Mesenchymal stem cell (in vitro differentiated cells and primary cell): Measurements from ENCODE around the gene ABCA1.
A peak's percentile ranks its signal among the peaks of the same experiment; 100 is the strongest.

Source experiments
- DNase-seq: peaks from one replicate; pipeline ENCODE4 v3.0.0-alpha.2; 2013
- H2AFZ ChIP-seq: one replicate; pipeline ENCODE4 v1.6.1; 2013; ENCODE audit warnings: low read depth, mild to moderate bottlenecking, control low read depth, inconsistent platforms, low read length, moderate library complexity
- H2AK5ac ChIP-seq: 2 replicates; pipeline ENCODE4 v1.6.1; 2013; ENCODE audit warnings: low read length, moderate library complexity, mild to moderate bottlenecking, inconsistent platforms; ENCODE audit not compliant: severe bottlenecking
- H2BK120ac ChIP-seq: one replicate; pipeline ENCODE4 v1.6.1; 2013; ENCODE audit warnings: low read depth, mild to moderate bottlenecking, inconsistent platforms, low read length, moderate library complexity
- H2BK12ac ChIP-seq, 2 experiments: one replicate each; pipeline ENCODE4 v1.6.1; 2013; ENCODE audit warnings: inconsistent platforms in 2 of 2, low read length in 2 of 2, mild to moderate bottlenecking in 2 of 2, moderate library complexity in 2 of 2, control low read depth in 1 of 2
- H2BK15ac ChIP-seq: one replicate; pipeline ENCODE4 v1.6.1; 2013; ENCODE audit warnings: mild to moderate bottlenecking, low read depth, inconsistent platforms; ENCODE audit not compliant: poor library complexity, severe bottlenecking
- H2BK5ac ChIP-seq: 2 replicates; pipeline ENCODE4 v1.6.1; 2013; ENCODE audit warnings: low read depth, mild to moderate bottlenecking, low read length, control low read depth, inconsistent platforms; ENCODE audit not compliant: poor library complexity, severe bottlenecking
- H3K14ac ChIP-seq, 2 experiments: one replicate each; pipeline ENCODE4 v1.6.1; 2013; ENCODE audit warnings: inconsistent platforms in 2 of 2, low read length in 2 of 2, control low read depth in 1 of 2, mild to moderate bottlenecking in 1 of 2, moderate library complexity in 1 of 2
- H3K18ac ChIP-seq, 2 experiments: one replicate each; pipeline ENCODE4 v1.6.1; 2013; ENCODE audit warnings: inconsistent platforms in 2 of 2, low read length in 2 of 2, control low read depth in 1 of 2, low read depth in 1 of 2, mild to moderate bottlenecking in 1 of 2
- H3K23ac ChIP-seq, 2 experiments: one replicate each; pipeline ENCODE4 v1.6.1; 2013; ENCODE audit warnings: inconsistent platforms in 2 of 2, low read length in 2 of 2, mild to moderate bottlenecking in 2 of 2, moderate library complexity in 2 of 2, control low read depth in 1 of 2
- H3K27ac ChIP-seq: 2 replicates; pipeline ENCODE4 v1.5.1; 2013; ENCODE audit warnings: mild to moderate bottlenecking, moderate library complexity, low read length, control low read depth, inconsistent platforms; ENCODE audit not compliant: poor library complexity, severe bottlenecking
- H3K27me3 ChIP-seq, 2 experiments: 2 replicates each; pipeline versions ENCODE4 v1.6.1 to v1.7.0; 2013; ENCODE audit warnings: low read length in 2 of 2, mild to moderate bottlenecking in 2 of 2, moderate library complexity in 2 of 2, control low read depth in 1 of 2, inconsistent platforms in 1 of 2; ENCODE audit not compliant: control insufficient read depth in 1 of 2, insufficient read depth in 1 of 2
- H3K36me3 ChIP-seq, 2 experiments: 2 replicates each; pipeline versions ENCODE4 v1.6.1 to v1.7.0; 2013; ENCODE audit warnings: low read length in 2 of 2, control low read depth in 1 of 2, inconsistent platforms in 1 of 2, low read depth in 1 of 2, mild to moderate bottlenecking in 1 of 2; ENCODE audit not compliant: insufficient read depth in 2 of 2, control insufficient read depth in 1 of 2
- H3K4ac ChIP-seq, 2 experiments: one replicate each; pipeline ENCODE4 v1.6.1; 2013; ENCODE audit warnings: inconsistent platforms in 2 of 2, low read length in 2 of 2, mild to moderate bottlenecking in 2 of 2, moderate library complexity in 2 of 2, control low read depth in 1 of 2, low read depth in 1 of 2
- H3K4me1 ChIP-seq: 2 replicates; pipeline ENCODE4 v1.6.1; 2013; ENCODE audit warnings: low read depth, low read length, control low read depth; ENCODE audit not compliant: control insufficient read depth, insufficient read depth
- H3K4me2 ChIP-seq: 2 replicates; pipeline ENCODE4 v1.6.1; 2013; ENCODE audit warnings: low read length, mild to moderate bottlenecking, inconsistent platforms; ENCODE audit not compliant: poor library complexity, severe bottlenecking
- H3K4me3 ChIP-seq, 2 experiments: 2 replicates each; pipeline versions ENCODE4 v1.5.1 to v1.7.0; 2013; ENCODE audit warnings: low read length in 2 of 2, mild to moderate bottlenecking in 2 of 2, control low read depth in 1 of 2, low read depth in 1 of 2; ENCODE audit not compliant: insufficient read depth in 1 of 2
- H3K79me1 ChIP-seq: replicated peaks from 2 replicates; pipeline ENCODE4 v1.6.1; 2013; ENCODE audit warnings: mild to moderate bottlenecking, control low read depth, low read length, inconsistent platforms; ENCODE audit not compliant: poor library complexity, severe bottlenecking
- H3K9ac ChIP-seq: 2 replicates; pipeline ENCODE4 v1.7.0; 2013; ENCODE audit warnings: mild to moderate bottlenecking, low read length, moderate library complexity
- H3K9me3 ChIP-seq: 2 replicates; pipeline ENCODE4 v1.7.0; 2013; ENCODE audit warnings: mild to moderate bottlenecking, low read length; ENCODE audit not compliant: control insufficient read depth
- H4K8ac ChIP-seq: one replicate; pipeline ENCODE4 v1.6.1; 2013; ENCODE audit warnings: inconsistent platforms, mild to moderate bottlenecking, low read length, moderate library complexity
- H4K91ac ChIP-seq: one replicate; pipeline ENCODE4 v1.6.1; 2013; ENCODE audit warnings: mild to moderate bottlenecking, low read length, inconsistent platforms
- WGBS: methylation state at CpG from one replicate; pipeline ENCODE4 v1.1.7; 2013; ENCODE audit warnings: mixed read lengths; 5-methylcytosine and 5-hydroxymethylcytosine counted together

Gene ABCA1

DNA sequence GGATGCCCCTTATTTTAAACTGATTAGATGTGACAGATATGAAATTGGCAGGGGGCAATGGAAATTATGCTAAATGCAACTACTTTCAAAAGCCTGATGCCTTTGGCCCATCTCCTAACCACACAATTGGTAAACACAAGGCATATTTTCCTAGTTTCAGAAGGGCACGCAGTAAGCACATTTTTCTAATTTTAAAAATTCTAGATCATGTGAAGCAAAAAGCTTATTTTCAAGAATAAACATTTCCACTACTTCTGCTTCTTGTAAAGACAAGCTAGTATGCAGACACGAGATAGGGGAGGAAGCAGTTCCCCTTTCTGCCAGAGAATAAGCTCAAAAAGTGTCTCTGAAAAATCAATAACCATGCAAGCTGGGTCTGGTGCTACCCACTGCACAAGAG lies 67.7 kb downstream of the ABCA1 start:
- Histone ChIP-seq H4K8ac (no peak overlapping the region), H3K9me3 (no peaks in the 10 kb centered on the region), H2AFZ (no peak overlapping the region), H3K4me2 (no peak overlapping the region), H3K27ac (no peak overlapping the region), H2BK12ac (no peak overlapping the region), H3K4me3 (no peak overlapping the region), H3K79me1 (no peaks in the 10 kb centered on the region), H3K18ac (no peak overlapping the region), H3K23ac (no peak overlapping the region), H3K14ac (no peak overlapping the region), H3K9ac (no peak overlapping the region), H3K4ac (no peak overlapping the region), H2BK120ac (no peak overlapping the region), H2BK5ac (no peak overlapping the region), H2AK5ac (no peak overlapping the region), H3K27me3 (no peaks in the 10 kb centered on the region), H3K36me3 (peaks cover 0 to 33% of the 10 kb centered on the region in 2 experiments), H4K91ac (no peak overlapping the region), H2BK15ac (no peak overlapping the region), H3K4me1 (no peaks in the 10 kb centered on the region)
- WGBS = 69% methylated on average over 1 of the region's 2 CpGs
- DNase-seq = no peak

DNA sequence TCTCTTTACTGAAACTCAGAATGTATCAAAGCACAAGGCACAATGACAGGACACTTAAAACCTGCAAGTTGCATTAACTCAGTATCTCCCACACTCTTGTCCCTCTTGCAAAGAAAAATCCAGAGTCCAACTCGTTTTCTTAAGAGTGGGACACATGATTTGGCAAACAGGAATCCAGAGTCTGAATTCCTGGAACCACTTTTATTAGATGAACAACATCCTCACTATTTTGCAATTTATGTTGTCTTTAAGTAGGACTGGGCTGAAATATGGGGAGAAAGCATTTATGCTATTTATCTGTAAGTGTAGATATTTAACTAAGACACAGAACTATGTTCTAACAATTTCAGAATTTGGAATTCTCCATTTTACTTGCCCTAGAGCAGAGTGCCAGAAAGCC lies 69.1 kb downstream of the ABCA1 start:
- H4K91ac ChIP-seq = no peak overlapping the region
- no peak overlapping the region for H3K14ac ChIP-seq
- no peaks in the 10 kb centered on the region for H3K27me3 ChIP-seq
- H2AFZ ChIP-seq = no peak overlapping the region
- H3K4me3 ChIP-seq = no peak overlapping the region
- DNase-seq = no peak
- H2BK15ac ChIP-seq = no peak overlapping the region
- 0% methylated on average over 1 of the region's 1 CpG for WGBS
- no peak overlapping the region for H3K4me2 ChIP-seq
- no peak overlapping the region for H3K23ac ChIP-seq
- no peak overlapping the region for H3K27ac ChIP-seq
- H3K18ac ChIP-seq = no peak overlapping the region
- no peak overlapping the region for H3K9ac ChIP-seq
- H3K4ac ChIP-seq = no peak overlapping the region
- H2BK12ac ChIP-seq = no peak overlapping the region
- no peak overlapping the region for H2BK5ac ChIP-seq
- H3K36me3 ChIP-seq = peaks cover 0 to 45% of the 10 kb centered on the region in 2 experiments
- H3K9me3 ChIP-seq = no peaks in the 10 kb centered on the region
- no peaks in the 10 kb centered on the region for H3K79me1 ChIP-seq
- no peaks in the 10 kb centered on the region for H3K4me1 ChIP-seq
- H4K8ac ChIP-seq = no peak overlapping the region
- H2BK120ac ChIP-seq = no peak overlapping the region
- no peak overlapping the region for H2AK5ac ChIP-seq

DNA sequence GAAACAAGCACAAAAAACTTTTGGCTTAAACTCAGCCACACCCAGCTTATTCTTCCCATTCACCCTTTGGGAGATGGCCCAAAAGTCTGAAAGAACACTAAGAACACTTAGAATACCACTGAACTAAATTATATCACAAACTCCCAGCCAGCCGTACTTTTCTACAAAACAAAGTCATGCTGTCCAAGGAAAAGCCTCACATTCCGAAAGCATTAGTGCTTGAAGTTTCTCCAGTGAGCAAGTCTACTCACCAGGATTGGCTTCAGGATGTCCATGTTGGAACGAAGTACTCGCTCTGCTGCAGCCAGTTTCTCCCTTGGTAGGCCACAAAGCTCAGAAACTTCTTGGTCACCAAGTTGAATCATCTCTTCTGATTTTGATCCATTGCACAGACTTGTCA lies 69.7 kb downstream of the ABCA1 start:
- Histone ChIP-seq H2BK12ac (no peak overlapping the region), H3K4me3 (no peak overlapping the region), H4K91ac (no peak overlapping the region), H3K79me1 (no peaks in the 10 kb centered on the region), H3K9me3 (no peaks in the 10 kb centered on the region), H3K14ac (no peak overlapping the region), H3K36me3 (peaks cover under 1 to 51% of the 10 kb centered on the region in 2 experiments), H2BK5ac (no peak overlapping the region), H3K18ac (no peak overlapping the region), H2AK5ac (no peak overlapping the region), H3K9ac (peak overlapping the region; percentile 17), H2AFZ (no peak overlapping the region), H3K4me1 (no peaks in the 10 kb centered on the region), H3K4me2 (no peak overlapping the region), H3K27me3 (no peaks in the 10 kb centered on the region), H3K27ac (no peak overlapping the region), H3K4ac (no peak overlapping the region), H3K23ac (no peak overlapping the region), H2BK15ac (no peak overlapping the region), H4K8ac (no peak overlapping the region), H2BK120ac (no peak overlapping the region)
- WGBS = 95% methylated on average over 4 of the region's 4 CpGs
- no peak for DNase-seq

DNA sequence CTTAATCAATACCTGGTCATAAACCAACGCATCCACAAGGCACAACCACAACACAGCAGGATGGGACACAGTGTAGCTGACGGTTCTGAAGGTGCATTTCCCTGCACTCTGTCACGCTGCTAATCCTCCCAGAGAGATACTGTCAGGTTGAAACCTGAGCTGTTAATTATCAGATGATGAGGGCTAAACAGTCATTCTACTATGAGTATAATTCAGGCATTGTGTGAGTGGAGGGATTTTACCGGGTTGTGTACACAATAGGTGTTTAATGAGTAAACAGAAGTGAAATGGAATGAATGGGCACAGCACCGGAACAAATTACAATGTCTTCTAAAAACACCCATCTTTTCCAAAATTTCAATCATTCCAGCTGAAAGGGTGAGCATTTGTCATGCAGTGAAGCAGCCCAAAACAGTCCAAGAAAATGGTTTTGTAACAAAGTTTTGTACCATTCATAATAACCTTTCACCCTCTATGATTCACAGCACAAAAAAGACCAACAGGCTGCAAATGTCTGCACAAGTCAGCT lies 71.5 kb downstream of the ABCA1 start:
- H3K79me1 ChIP-seq = no peaks in the 10 kb centered on the region
- no peak overlapping the region for H2AFZ ChIP-seq
- no peaks in the 10 kb centered on the region for H3K4me1 ChIP-seq
- H3K9ac ChIP-seq = no peak overlapping the region
- no peak overlapping the region for H2BK120ac ChIP-seq
- H3K36me3 ChIP-seq = peaks cover 3 to 61% of the 10 kb centered on the region in 2 experiments
- no peak overlapping the region for H4K91ac ChIP-seq
- no peak overlapping the region for H3K23ac ChIP-seq
- no peaks in the 10 kb centered on the region for H3K9me3 ChIP-seq
- no peak overlapping the region for H4K8ac ChIP-seq
- no peak overlapping the region for H3K4ac ChIP-seq
- H3K27me3 ChIP-seq = no peaks in the 10 kb centered on the region
- no peak overlapping the region for H3K18ac ChIP-seq
- no peak overlapping the region for H3K4me2 ChIP-seq
- no peak overlapping the region for H2BK12ac ChIP-seq
- no peak overlapping the region for H3K4me3 ChIP-seq
- 87% methylated on average over 3 of the region's 5 CpGs for WGBS
- no peak overlapping the region for H2AK5ac ChIP-seq
- H3K27ac ChIP-seq = no peak overlapping the region
- no peak overlapping the region for H3K14ac ChIP-seq
- DNase-seq = no peak
- no peak overlapping the region for H2BK5ac ChIP-seq
- no peak overlapping the region for H2BK15ac ChIP-seq
